ENCODE data around the gene FBXO42.

The FBXO42 gene

DNA sequence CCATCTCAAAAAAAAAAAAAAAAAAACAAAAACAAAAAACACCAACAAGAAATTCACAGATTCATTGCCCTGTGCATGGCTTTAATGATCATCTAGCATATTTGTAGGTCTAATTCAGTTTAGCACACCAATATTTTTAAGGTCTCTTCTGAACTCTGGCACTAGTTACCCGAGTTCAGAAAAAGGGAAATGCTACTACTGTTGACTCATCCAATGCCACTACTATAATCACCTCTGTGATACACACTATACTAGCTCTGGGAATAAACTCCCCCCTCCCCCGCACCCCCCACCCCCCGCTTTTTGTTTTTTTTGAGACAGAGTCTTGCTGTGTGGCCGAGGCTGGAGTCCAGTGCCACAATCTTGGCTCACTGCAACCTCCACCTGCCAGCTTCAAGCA lies 55.6 kb downstream of the FBXO42 start:
- Histone ChIP-seq H3K9ac (ENCODE audit: low read length) (no peak overlapping the region), H3K36me3 (ENCODE audit: control insufficient read depth, insufficient read depth, low read length) (no peaks in the 10 kb centered on the region), H3K4me1 (ENCODE audit: control insufficient read depth, insufficient read depth, low read length) (no peaks in the 10 kb centered on the region), H3K27me3 (ENCODE audit: control insufficient read depth, insufficient read depth, low read length) (no peaks in the 10 kb centered on the region), H3K27ac (ENCODE audit: low read depth, low read length) (no peak overlapping the region), H3K4me3 (ENCODE audit: low read length) (no peak overlapping the region)

DNA sequence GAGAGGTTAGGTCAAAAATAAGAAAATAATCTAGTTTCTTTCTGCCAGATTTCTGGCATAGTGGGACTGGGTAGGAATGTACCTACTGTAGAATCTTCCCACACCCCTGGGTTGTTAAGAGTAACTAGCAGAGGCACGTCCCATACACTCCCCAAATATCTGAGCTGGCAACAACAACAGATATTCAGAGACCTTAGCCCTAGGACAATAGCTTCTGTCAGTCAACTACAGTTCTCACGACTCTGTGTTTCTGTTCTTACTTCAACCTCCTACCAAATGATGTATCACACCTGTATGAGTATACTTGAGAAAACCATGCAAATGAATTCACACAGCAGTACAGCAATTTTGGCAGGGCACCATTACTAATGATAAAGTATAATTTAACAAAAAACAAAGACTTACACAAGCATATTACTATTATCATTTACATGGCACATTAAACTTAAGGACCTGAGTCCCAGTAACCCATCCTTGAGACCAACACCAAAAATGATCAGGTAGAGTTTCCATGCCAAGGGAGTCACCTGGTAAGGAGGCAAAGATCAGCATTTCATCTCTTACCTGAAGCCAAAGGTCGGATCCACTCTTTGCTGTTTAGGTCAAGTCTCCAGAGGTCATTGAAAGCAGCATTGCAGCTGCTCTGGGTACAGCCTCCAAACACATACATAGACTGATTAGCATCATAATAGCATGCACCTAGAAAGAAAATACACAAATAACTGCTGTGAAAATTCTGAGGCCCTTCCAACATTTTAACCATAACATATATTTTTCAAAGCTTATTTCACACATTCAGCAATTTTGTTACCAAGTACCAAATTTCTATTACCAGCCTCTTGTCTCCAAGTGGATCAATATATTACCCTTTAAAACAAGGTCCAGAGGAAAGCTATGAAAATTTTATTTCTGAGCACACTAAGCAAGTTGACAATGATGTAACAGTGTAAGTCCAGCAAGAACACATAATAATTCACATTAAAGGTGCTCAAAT lies 57.8 kb downstream of the FBXO42 start:
- Histone ChIP-seq H3K4me3 (ENCODE audit: low read length) (no peak overlapping the region), H3K27me3 (ENCODE audit: control insufficient read depth, insufficient read depth, low read length) (no peaks in the 10 kb centered on the region), H3K36me3 (ENCODE audit: control insufficient read depth, insufficient read depth, low read length) (no peaks in the 10 kb centered on the region), H3K4me1 (ENCODE audit: control insufficient read depth, insufficient read depth, low read length) (no peaks in the 10 kb centered on the region), H3K27ac (ENCODE audit: low read depth, low read length) (no peak overlapping the region), H3K9ac (ENCODE audit: low read length) (no peak overlapping the region)

DNA sequence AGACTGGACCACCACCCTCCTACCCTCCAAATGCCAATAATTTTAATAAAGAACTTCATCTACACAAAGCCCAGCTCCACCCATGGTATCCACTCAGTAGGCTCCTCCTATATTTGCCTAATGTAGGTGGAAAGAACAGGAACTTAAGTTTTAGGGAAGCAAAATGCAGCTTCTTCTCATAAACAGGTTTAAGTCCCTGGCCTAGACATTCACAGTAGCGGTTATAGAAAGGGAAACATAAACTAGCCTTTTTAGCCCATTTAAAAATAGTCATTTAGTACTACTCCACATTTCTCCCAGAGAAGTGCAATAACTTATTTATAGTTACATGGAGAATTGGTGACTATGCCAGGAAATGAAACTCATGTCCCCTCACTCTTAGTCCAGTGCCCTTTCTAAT lies 58.7 kb downstream of the FBXO42 start:
- no peaks in the 10 kb centered on the region for H3K36me3 ChIP-seq (ENCODE audit: control insufficient read depth, insufficient read depth, low read length)
- no peak overlapping the region for H3K9ac ChIP-seq (ENCODE audit: low read length)
- no peaks in the 10 kb centered on the region for H3K27me3 ChIP-seq (ENCODE audit: control insufficient read depth, insufficient read depth, low read length)
- no peak overlapping the region for H3K4me3 ChIP-seq (ENCODE audit: low read length)
- no peak overlapping the region for H3K27ac ChIP-seq (ENCODE audit: low read depth, low read length)
- H3K4me1 ChIP-seq (ENCODE audit: control insufficient read depth, insufficient read depth, low read length): no peaks in the 10 kb centered on the region

DNA sequence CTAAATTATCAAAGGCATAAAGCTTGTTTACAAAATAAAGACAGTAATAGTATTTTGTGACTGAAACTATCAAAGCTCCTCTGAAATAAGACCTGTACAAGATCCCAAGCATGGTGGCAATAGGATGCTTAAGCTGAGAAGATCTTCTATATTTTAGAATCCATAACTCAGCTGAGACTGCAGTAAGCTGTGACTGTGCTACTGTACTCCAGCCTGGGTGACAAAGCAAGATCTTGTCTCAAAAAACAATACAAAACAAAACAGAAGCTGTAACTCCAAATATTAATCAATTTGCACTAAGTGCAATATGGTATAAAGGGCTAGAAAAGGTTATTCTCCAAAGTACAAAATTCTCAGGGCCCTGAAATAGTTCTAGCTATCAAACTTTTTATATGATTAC lies 59.5 kb downstream of the FBXO42 start:
- H3K36me3 ChIP-seq (ENCODE audit: control insufficient read depth, insufficient read depth, low read length): no peaks in the 10 kb centered on the region
- H3K4me1 ChIP-seq (ENCODE audit: control insufficient read depth, insufficient read depth, low read length): no peaks in the 10 kb centered on the region
- no peak overlapping the region for H3K27ac ChIP-seq (ENCODE audit: low read depth, low read length)
- H3K9ac ChIP-seq (ENCODE audit: low read length): no peak overlapping the region
- H3K4me3 ChIP-seq (ENCODE audit: low read length): no peak overlapping the region
- no peaks in the 10 kb centered on the region for H3K27me3 ChIP-seq (ENCODE audit: control insufficient read depth, insufficient read depth, low read length)

DNA sequence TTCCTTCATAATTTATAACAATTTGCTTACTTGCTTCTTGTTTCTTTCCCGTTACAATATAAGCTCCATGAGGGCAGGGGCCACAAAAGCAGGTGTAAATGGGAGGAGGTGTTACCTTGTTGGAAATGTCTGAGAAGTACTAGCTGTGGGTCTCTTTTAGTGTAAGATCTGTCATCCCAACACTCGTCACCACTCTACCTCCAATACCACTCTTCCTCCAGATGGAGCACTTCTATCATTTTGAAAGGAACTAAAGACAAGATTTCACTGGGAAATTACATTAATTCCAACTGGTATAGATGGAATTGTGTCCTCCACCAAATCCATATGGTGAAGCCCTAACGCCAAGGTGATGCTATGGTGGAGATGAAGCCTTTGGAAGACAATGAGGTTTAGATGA lies 62.3 kb downstream of the FBXO42 start:
- Histone ChIP-seq H3K4me3 (ENCODE audit: low read length) (no peak overlapping the region), H3K27me3 (ENCODE audit: control insufficient read depth, insufficient read depth, low read length) (no peaks in the 10 kb centered on the region), H3K36me3 (ENCODE audit: control insufficient read depth, insufficient read depth, low read length) (no peaks in the 10 kb centered on the region), H3K4me1 (ENCODE audit: control insufficient read depth, insufficient read depth, low read length) (no peaks in the 10 kb centered on the region), H3K9ac (ENCODE audit: low read length) (no peak overlapping the region), H3K27ac (ENCODE audit: low read depth, low read length) (no peak overlapping the region)

DNA sequence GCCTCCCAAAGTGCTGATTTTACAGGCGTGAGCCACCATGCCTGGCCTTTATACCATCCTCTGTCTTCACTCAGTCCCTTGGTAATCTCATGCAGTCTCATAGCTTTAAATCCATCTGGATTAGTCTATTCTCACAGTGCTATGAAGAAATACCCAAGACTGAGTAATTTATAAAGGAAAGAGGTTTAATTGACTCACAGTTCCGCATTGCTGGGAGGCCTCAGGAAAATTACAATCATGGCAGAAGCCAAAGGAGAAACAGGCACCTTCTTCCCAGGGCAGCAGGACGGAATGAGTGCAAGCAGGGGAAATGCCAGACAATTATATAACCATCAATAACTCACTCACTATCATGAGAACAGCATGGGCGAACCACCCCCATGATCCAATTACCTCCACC lies 66.2 kb downstream of the FBXO42 start:
- Histone ChIP-seq H3K27me3 (ENCODE audit: control insufficient read depth, insufficient read depth, low read length) (no peaks in the 10 kb centered on the region), H3K36me3 (ENCODE audit: control insufficient read depth, insufficient read depth, low read length) (no peaks in the 10 kb centered on the region), H3K4me1 (ENCODE audit: control insufficient read depth, insufficient read depth, low read length) (no peaks in the 10 kb centered on the region), H3K9ac (ENCODE audit: low read length) (no peak overlapping the region), H3K27ac (ENCODE audit: low read depth, low read length) (no peak overlapping the region), H3K4me3 (ENCODE audit: low read length) (no peak overlapping the region)

DNA sequence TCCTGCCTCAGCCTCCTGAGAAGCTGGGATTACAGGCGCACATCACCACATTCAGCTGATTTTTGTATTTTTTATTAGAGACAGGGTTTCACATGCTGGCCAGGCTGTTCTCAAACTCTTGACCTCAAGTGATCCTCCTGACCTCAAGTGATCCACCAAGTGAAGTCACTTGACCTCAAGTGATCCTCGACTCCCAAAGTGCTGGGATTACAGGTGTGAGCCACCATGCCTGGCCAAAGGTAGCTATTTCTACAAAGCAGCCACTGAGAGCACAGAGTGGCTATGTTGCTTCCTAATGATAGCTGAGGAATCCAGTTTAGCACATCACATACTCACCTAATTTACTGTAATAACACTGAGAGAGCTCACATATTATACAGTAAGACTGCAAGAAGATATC lies 70.5 kb downstream of the FBXO42 start:
- no peaks in the 10 kb centered on the region for H3K36me3 ChIP-seq (ENCODE audit: control insufficient read depth, insufficient read depth, low read length)
- no peak overlapping the region for H3K9ac ChIP-seq (ENCODE audit: low read length)
- no peaks in the 10 kb centered on the region for H3K27me3 ChIP-seq (ENCODE audit: control insufficient read depth, insufficient read depth, low read length)
- no peaks in the 10 kb centered on the region for H3K4me1 ChIP-seq (ENCODE audit: control insufficient read depth, insufficient read depth, low read length)
- H3K27ac ChIP-seq (ENCODE audit: low read depth, low read length): no peak overlapping the region
- no peak overlapping the region for H3K4me3 ChIP-seq (ENCODE audit: low read length)

DNA sequence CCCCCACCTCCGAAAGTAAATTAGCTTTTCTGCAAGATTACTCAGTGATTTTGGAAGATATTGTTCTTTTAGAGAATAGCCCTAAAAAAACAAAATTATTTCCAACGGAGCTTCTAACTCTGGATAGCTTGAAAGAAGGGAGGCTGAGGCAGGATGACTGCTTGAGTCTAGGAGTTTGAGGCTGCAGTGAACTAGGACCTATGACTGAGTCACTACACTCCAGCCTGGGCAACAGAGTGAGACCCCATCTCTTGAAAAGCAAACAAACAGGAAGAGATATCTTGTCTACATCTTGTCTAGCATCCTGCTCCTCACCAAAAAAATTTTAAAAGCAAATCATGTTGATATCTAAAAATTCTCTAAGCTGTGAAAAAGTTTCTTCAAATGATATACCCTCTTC lies 73.1 kb downstream of the FBXO42 start:
- Histone ChIP-seq H3K9ac (ENCODE audit: low read length) (no peak overlapping the region), H3K27ac (ENCODE audit: low read depth, low read length) (no peak overlapping the region), H3K4me3 (ENCODE audit: low read length) (no peak overlapping the region), H3K4me1 (ENCODE audit: control insufficient read depth, insufficient read depth, low read length) (no peaks in the 10 kb centered on the region), H3K27me3 (ENCODE audit: control insufficient read depth, insufficient read depth, low read length) (no peaks in the 10 kb centered on the region), H3K36me3 (ENCODE audit: control insufficient read depth, insufficient read depth, low read length) (no peaks in the 10 kb centered on the region)

DNA sequence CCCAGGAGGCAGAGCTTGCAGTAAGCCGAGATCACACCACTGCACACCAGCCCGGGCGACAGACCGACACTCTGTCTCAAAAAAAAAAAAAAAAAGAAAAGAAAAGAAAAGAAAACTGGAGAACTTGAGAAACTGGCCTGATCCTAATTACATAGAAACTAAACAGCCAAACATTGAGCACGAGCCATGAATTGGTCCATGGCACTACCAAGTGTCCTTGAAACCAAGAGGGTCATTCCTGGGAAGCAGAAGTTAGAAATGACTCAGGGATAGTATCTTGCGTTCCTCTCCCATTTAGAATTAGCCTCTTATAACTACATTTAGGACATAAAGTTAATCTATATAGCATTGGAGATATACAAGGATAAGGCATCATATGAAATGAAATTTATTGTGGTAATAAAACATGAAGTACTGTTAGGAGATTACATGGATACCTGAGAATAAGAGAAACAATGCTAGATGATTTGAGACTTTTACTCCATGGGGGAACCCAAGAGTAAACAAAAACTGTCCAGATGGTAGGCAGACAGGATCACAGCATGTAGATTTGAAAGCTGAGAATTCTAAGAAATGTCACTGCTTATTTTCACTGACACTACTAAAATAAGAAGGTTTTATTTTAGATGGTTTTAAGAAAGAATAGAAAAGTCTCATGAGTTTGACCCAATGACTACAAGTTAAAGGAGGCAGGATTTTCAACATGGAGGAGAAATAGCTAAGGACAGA lies 75.8 kb downstream of the FBXO42 start:
- Histone ChIP-seq H3K27me3 (ENCODE audit: control insufficient read depth, insufficient read depth, low read length) (no peaks in the 10 kb centered on the region), H3K9ac (ENCODE audit: low read length) (no peak overlapping the region), H3K27ac (ENCODE audit: low read depth, low read length) (no peak overlapping the region), H3K4me3 (ENCODE audit: low read length) (no peak overlapping the region), H3K4me1 (ENCODE audit: control insufficient read depth, insufficient read depth, low read length) (no peaks in the 10 kb centered on the region), H3K36me3 (ENCODE audit: control insufficient read depth, insufficient read depth, low read length) (peaks cover under 1% of the 10 kb centered on the region)

DNA sequence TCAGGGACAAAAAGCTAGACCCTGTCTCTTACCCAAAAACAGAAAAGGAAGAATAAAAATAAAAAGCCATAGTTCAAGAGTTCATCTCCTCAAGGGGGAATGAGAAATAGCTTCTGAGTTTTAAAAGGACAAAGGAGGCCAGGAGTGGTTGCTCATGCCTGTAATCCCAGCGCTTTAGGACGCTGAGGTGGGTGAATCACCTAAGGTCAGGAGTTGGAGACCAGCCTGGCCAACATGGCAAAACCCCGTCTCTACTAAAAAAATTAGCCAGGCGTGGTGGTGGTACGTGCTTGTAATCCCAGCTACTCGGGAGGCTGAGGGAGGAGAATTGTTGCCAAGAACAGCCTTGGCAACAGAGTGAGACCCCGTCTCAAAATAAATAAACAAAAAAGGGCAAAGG lies 76.7 kb downstream of the FBXO42 start:
- no peak overlapping the region for H3K4me3 ChIP-seq (ENCODE audit: low read length)
- no peak overlapping the region for H3K9ac ChIP-seq (ENCODE audit: low read length)
- no peak overlapping the region for H3K27ac ChIP-seq (ENCODE audit: low read depth, low read length)
- H3K27me3 ChIP-seq (ENCODE audit: control insufficient read depth, insufficient read depth, low read length): no peaks in the 10 kb centered on the region
- H3K36me3 ChIP-seq (ENCODE audit: control insufficient read depth, insufficient read depth, low read length): peaks cover 3% of the 10 kb centered on the region
- H3K4me1 ChIP-seq (ENCODE audit: control insufficient read depth, insufficient read depth, low read length): no peaks in the 10 kb centered on the region

DNA sequence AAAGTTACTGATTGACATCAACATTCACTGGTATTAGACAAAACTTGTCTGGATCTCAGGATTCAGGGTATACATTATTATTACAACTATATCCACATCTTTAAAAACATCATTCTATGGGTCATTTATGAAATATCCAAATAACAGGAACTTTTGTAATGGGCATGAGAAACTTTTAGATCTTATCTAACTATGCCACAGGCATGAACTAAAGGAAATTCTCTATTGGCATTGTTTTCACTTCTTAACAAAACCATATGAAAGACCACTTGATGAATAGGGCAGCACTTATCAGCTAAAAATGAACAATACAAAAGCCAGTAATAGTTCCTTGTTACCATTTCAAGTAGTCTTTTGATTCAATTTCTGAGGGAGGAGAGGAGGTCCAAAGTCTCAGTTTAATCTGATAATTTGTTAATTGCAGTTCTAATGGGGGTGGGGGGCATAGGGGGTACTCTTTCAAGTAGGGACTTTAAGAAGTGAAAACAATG lies 84.5 kb downstream of the FBXO42 start:
- Histone ChIP-seq H3K27me3 (ENCODE audit: control insufficient read depth, insufficient read depth, low read length) (no peaks in the 10 kb centered on the region), H3K4me3 (ENCODE audit: low read length) (no peak overlapping the region), H3K27ac (ENCODE audit: low read depth, low read length) (no peak overlapping the region), H3K9ac (ENCODE audit: low read length) (no peak overlapping the region), H3K4me1 (ENCODE audit: control insufficient read depth, insufficient read depth, low read length) (no peaks in the 10 kb centered on the region), H3K36me3 (ENCODE audit: control insufficient read depth, insufficient read depth, low read length) (peaks cover 3% of the 10 kb centered on the region)

DNA sequence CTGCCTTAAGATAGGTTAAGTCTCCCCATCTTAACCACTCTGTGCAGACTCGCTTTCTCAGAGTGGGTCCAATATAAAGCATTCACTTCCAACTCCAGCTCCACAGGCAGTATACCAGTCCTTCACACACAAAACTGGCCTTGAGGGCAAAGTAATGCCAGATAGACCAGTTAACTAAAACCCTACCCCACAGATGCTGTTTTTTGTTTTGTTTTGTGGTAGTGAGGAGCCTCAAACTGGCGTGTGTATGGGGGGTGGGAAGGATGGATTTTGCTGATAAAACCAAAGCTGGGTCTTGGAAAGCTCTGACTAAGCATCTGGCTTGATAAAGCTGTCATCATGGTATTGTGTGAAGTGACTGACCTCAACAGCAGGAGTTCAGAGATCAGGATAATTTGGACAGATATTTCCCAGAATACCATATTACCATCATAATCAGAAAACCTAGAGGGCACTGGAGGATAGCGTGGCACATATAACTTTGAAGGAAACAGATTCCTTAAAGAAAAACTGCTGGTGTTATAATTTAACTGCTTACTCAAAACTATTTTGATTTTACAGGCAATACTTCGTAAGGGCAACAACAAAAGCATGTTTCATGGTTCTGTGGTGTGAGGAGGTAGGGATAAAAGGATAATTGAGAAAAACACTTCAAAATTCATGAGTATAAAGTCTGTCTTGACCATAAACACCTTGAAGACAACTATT lies 85.7 kb downstream of the FBXO42 start:
- Histone ChIP-seq H3K4me3 (ENCODE audit: low read length) (no peak overlapping the region), H3K27ac (ENCODE audit: low read depth, low read length) (no peak overlapping the region), H3K36me3 (ENCODE audit: control insufficient read depth, insufficient read depth, low read length) (peaks cover 3% of the 10 kb centered on the region), H3K9ac (ENCODE audit: low read length) (no peak overlapping the region), H3K4me1 (ENCODE audit: control insufficient read depth, insufficient read depth, low read length) (no peaks in the 10 kb centered on the region), H3K27me3 (ENCODE audit: control insufficient read depth, insufficient read depth, low read length) (no peaks in the 10 kb centered on the region)

All from rectal smooth muscle tissue (tissue), 1 donor.